ENCODE data around the gene SLC34A2. TPM values are rescaled to one million over a fixed set of nuclear protein-coding genes. Genes with fewer than 3 reads are reported as not detected.

Gene SLC34A2
- total RNA-seq, 3 donors from 2014 or later: 0.19 to 0.35 TPM; not detected in 1

DNA sequence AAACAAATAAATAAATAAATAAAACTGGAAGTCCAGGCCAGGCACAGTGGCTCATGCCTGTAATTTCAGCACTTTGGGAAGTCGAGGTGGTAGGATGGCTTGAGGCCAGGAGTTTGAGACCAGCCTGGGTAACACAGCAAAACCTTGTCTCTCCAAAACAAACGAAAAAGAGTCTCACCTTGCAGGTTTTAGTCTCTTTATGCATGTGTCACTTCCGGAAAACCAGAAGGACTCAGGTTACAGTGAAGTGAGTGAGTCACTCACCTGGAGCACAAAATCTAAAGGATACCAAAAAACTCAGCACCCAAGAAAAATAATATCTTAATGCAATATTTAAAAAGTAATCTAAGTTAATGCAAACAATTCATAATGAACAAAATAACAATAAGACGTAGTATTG is 20.1 kb upstream of the SLC34A2 start:
- H3K4me3 ChIP-seq: no peak overlapping the region
- DNase-seq: no peak
- no peaks in the 10 kb centered on the region for H3K9me3 ChIP-seq
- H3K4me1 ChIP-seq (ENCODE audit: low read depth): no peaks in the 10 kb centered on the region
- ATAC-seq: no peak
- TF ChIP-seq, protein P1, sequence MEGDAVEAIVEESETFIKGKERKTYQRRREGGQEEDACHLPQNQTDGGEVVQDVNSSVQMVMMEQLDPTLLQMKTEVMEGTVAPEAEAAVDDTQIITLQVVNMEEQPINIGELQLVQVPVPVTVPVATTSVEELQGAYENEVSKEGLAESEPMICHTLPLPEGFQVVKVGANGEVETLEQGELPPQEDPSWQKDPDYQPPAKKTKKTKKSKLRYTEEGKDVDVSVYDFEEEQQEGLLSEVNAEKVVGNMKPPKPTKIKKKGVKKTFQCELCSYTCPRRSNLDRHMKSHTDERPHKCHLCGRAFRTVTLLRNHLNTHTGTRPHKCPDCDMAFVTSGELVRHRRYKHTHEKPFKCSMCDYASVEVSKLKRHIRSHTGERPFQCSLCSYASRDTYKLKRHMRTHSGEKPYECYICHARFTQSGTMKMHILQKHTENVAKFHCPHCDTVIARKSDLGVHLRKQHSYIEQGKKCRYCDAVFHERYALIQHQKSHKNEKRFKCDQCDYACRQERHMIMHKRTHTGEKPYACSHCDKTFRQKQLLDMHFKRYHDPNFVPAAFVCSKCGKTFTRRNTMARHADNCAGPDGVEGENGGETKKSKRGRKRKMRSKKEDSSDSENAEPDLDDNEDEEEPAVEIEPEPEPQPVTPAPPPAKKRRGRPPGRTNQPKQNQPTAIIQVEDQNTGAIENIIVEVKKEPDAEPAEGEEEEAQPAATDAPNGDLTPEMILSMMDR (IDR thresholded peaks at IDR 0.05): no peak
- no peaks in the 10 kb centered on the region for H3K36me3 ChIP-seq (ENCODE audit: low read depth)
- intact Hi-C loops (cut with DNase I, micrococcal nuclease): no loop called here

DNA sequence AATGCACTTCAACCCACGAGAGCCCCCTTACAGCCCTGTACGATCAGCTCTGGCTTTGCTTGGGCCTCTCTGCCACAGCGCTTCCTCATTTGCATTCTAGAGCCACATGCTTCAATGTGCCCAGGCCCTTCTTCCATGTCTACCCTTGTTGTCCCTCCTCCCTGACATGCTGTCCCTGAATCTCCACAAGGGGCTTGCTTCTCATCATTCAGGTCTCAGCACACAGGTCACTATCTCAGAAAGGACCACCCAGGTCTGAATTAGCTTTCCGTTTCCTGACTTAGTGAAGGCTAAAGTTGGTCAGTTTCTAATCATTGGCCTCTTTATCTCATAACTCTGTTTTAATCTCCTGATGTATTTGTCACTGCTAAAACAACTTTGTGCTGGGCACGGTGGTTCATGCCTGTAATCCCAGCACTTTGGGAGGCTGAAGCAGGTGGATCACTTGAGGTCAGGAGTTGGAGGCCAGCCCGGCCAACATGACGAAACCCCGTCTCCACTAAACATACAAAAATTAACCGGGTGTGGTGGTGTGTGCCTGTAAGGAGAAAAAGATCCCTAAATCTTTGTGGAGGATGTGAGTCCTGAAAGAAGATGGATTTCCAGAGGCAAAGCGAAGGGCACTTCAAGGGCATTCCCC is 17.9 kb upstream of the SLC34A2 start:
- Histone ChIP-seq H3K4me3 (no peak overlapping the region), H3K36me3 (ENCODE audit: low read depth) (no peaks in the 10 kb centered on the region), H3K4me1 (ENCODE audit: low read depth) (no peaks in the 10 kb centered on the region), H3K9me3 (no peaks in the 10 kb centered on the region)
- intact Hi-C loops (cut with DNase I, micrococcal nuclease): no loop called here
- TF ChIP-seq, protein P1 (IDR thresholded peaks at IDR 0.05): no peak
- ATAC-seq (no peak), DNase-seq (no peak)

DNA sequence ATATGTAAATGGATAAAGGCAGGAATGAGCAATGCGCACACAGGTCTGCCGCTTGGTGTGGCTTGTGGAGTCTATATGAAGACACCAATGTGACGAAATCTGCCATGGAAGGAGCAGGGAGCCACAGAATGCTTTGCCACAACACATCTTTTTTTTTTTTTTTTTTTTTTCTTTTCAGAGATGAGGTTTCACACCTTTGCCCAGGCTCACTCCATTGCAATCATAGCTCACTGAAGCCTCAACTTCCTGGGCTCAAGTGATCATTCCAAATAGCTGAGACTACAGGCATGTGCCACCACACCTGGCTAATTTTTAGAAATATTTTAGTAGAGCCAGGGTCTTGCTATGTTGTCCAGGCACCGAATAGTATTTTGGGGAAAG is 17.4 kb upstream of the SLC34A2 start:
- Histone ChIP-seq H3K4me1 (ENCODE audit: low read depth) (no peaks in the 10 kb centered on the region), H3K36me3 (ENCODE audit: low read depth) (no peaks in the 10 kb centered on the region), H3K9me3 (no peaks in the 10 kb centered on the region), H3K4me3 (no peak overlapping the region)
- ATAC-seq (no peak), DNase-seq (no peak)
- intact Hi-C loops (cut with DNase I, micrococcal nuclease): no loop called here
- TF ChIP-seq, protein P1 (IDR thresholded peaks at IDR 0.05): no peak

DNA sequence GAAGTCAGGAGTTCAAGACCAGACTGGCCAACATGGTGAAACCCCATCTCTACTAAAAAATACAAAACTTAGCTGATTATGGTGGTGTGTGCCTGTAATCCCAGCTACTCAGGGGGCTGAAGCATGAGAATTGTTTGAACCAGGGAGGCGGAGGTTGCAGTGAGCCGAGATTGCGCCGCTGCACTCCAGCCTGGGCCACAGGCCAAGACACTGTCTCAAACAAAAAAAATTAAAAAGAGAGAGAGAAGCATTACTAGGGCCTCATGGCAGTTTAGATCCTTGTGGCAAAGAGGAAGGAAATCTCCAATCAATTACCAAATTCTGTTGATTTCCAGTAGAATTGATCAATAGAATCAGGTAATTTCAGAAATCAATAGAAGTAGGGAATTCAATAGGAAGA is 16.8 kb upstream of the SLC34A2 start:
- H3K36me3 ChIP-seq (ENCODE audit: low read depth): no peaks in the 10 kb centered on the region
- no peak overlapping the region for H3K4me3 ChIP-seq
- no peak for DNase-seq
- ATAC-seq: no peak
- TF ChIP-seq, protein P1 (IDR thresholded peaks at IDR 0.05): no peak
- no peaks in the 10 kb centered on the region for H3K9me3 ChIP-seq
- no peaks in the 10 kb centered on the region for H3K4me1 ChIP-seq (ENCODE audit: low read depth)
- intact Hi-C loops (cut with DNase I, micrococcal nuclease): no loop called here

DNA sequence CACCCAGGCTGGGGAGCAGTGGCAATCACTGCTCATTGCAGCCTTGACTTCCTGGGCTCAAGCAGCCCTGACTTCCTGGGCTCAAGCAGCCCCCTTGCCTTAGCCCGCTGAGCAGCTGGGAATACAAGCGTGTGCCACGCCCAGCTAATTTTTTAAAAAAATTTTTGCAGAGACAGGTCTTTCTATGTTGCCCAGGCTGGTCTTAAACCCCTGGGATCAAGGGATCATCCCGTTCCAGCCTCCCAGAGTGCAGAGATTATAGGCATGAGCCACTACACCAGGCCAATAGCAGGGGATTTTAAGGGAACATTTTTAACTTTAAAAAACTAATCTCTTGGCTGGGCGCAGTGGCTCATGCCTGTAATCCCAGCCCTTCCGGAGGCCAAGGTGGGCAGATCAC is 5.3 kb upstream of the SLC34A2 start:
- DNase-seq: no peak
- Histone ChIP-seq H3K36me3 (ENCODE audit: low read depth) (no peaks in the 10 kb centered on the region), H3K4me3 (no peak overlapping the region), H3K9me3 (no peaks in the 10 kb centered on the region), H3K4me1 (ENCODE audit: low read depth) (peaks cover under 1% of the 10 kb centered on the region)
- intact Hi-C loops (cut with DNase I, micrococcal nuclease): no loop called here
- TF ChIP-seq, protein P1 (IDR thresholded peaks at IDR 0.05): no peak
- ATAC-seq: no peak

DNA sequence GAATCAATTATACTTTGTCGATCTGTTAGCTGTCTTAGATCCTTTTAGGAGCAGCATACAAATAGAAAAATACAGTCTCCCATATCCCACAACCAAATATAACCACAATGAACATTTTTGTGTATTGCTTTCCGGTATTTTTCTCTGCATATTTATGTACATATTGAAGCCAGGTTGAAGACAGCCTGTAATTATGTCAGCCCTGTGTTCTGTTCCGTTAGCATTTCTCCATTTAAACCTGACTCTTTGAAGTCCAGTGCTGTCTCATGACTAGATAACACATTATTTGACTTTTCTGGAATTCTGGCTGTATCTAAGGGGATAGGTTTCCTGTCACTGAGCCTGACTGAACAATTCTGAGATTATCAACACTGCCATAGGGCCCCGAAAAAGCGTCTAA is 4.0 kb upstream of the SLC34A2 start:
- Histone ChIP-seq H3K4me1 (ENCODE audit: low read depth) (peaks cover 8% of the 10 kb centered on the region), H3K4me3 (no peak overlapping the region), H3K9me3 (no peaks in the 10 kb centered on the region), H3K36me3 (ENCODE audit: low read depth) (no peaks in the 10 kb centered on the region)
- TF ChIP-seq, protein P1 (IDR thresholded peaks at IDR 0.05): no peak
- intact Hi-C loops (cut with DNase I, micrococcal nuclease): no loop called here
- DNase-seq (no peak), ATAC-seq (no peak)
